ENCODE data around the gene SLC16A2. TPM values are rescaled to one million over a fixed set of nuclear protein-coding genes. Genes with fewer than 3 reads are reported as not detected.

Gene SLC16A2
- total RNA-seq, 5 donors from 2014 or later (not counting 1 experiment from before 2014, with no cell fraction given): 0.23 to 0.41 (median 0.35) TPM

- no peak overlapping the region for H3K4me3 ChIP-seq (ENCODE audit: control insufficient read depth in 1 of 2, extremely low read depth in 1 of 2, low read length in 1 of 2)
- CTCF ChIA-PET: interaction anchor here (0.6 to 0.7 kb wide), 2 partner anchors 30 to 272 kb away, joined by 3 read pairs; no protein-coding TSS in a partner anchor
- H3K4me1 ChIP-seq (ENCODE audit: control insufficient read depth in 1 of 2, extremely low read depth in 1 of 2, insufficient read depth in 2 of 2, low read length in 2 of 2): no peaks in the 10 kb centered on the region
- POLR2A ChIA-PET: interaction anchor here in 1 of 2 donors (0.6 kb wide), 1 partner anchor 509 kb away, joined by 5 read pairs; no protein-coding TSS in a partner anchor
- H3K4me3 Mint-ChIP-seq: no peak overlapping the region
- ATAC-seq (replicated peaks in 1 of 4) (no peak), DNase-seq (no peak)
- no peaks in the 10 kb centered on the region for H3K9me3 Mint-ChIP-seq
- H3K4me1 Mint-ChIP-seq: peaks cover 5 to 9% (median 7%) of the 10 kb centered on the region in 3 donors
- no CpG with 5 or more reads among the region's 1 CpG for WGBS (ENCODE audit: insufficient coverage)
- H3K27me3 Mint-ChIP-seq: peaks cover 0 to 4% of the 10 kb centered on the region in 2 donors
- H3K36me3 Mint-ChIP-seq: no peaks in the 10 kb centered on the region
- no peaks in the 10 kb centered on the region for H3K9me3 ChIP-seq
- H3K27me3 ChIP-seq (replicated peaks in 1 of 2; ENCODE audit: control insufficient read depth in 2 of 2, extremely low read depth in 1 of 2, insufficient read depth in 2 of 2, low read length in 1 of 2): no peaks in the 10 kb centered on the region
- no peaks in the 10 kb centered on the region for H3K36me3 ChIP-seq (ENCODE audit: control insufficient read depth in 2 of 2, extremely low read depth in 1 of 2, insufficient read depth in 1 of 2, low read length in 1 of 2)
- H3K27ac ChIP-seq (ENCODE audit: low read length): no peak overlapping the region
- peak overlapping the region in 1 of 2 donors; percentile 45 for H3K27ac Mint-ChIP-seq
These were observed 125.7 kb downstream of the SLC16A2 start for GRCh38 chrX:74546984-74547383.

DNA sequence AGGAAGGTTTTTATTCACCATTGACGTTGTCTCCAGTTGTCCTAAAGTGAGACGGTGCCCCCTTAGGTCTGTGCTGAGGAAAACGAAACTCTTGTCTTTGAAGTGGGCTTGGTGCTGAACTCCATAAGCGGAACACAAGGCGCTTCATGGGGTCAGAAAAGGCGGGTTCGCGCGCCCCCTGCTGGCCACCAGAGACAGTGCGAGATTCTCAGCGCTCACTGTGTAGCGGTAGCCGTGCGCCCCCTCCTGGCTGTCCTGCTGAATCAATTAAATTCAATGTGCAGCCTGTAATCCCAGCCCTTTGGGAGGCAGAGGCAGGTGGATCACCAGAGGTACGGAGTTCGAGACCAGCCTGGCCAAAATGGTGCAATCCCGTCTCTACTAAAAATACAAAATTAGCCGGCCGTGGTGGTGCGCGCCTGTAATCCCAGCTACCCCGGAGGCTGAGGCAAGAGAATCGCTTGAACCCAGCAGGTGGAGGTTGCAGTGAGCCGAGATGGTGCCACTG lies 129.1 kb downstream of the SLC16A2 start:
- no peaks in the 10 kb centered on the region for H3K27me3 Mint-ChIP-seq

DNA sequence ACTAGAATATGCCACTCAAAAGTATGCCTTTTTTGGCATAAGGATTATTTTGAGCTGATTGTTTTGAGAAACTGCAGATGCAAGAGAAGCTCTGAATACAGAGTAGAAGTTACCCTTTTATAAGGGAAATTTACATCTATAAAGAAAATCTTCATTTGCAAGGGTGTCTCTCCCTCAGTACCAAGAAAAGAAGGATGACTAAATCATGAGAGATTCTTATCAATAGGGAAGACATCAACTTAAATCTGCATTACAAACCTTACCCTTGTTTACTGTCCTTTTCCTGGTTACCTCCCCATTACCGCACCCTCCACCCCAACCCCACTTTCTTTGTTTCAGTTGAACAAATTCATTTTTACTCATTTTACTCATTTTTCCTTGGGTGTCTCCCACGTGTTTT lies 130.6 kb downstream of the SLC16A2 start:
- no CpG with 5 or more reads among the region's 2 CpGs for WGBS (ENCODE audit: insufficient coverage)
- ATAC-seq (replicated peaks in 1 of 4) (no peak), DNase-seq (no peak)
- Histone ChIP-seq H3K9me3 (no peaks in the 10 kb centered on the region), H3K27me3 (replicated peaks in 1 of 2; ENCODE audit: control insufficient read depth in 2 of 2, extremely low read depth in 1 of 2, insufficient read depth in 2 of 2, low read length in 1 of 2) (no peaks in the 10 kb centered on the region), H3K36me3 (ENCODE audit: control insufficient read depth in 2 of 2, extremely low read depth in 1 of 2, insufficient read depth in 1 of 2, low read length in 1 of 2) (no peaks in the 10 kb centered on the region), H3K4me3 (ENCODE audit: control insufficient read depth in 1 of 2, extremely low read depth in 1 of 2, low read length in 1 of 2) (no peak overlapping the region), H3K27ac (ENCODE audit: low read length) (no peak overlapping the region), H3K4me1 (ENCODE audit: control insufficient read depth in 1 of 2, extremely low read depth in 1 of 2, insufficient read depth in 2 of 2, low read length in 2 of 2) (no peaks in the 10 kb centered on the region)
- no peaks in the 10 kb centered on the region for H3K9me3 Mint-ChIP-seq
- H3K4me3 Mint-ChIP-seq: no peak overlapping the region
- CTCF ChIA-PET: interaction anchor here in 1 of 2 donors (0.7 kb wide), 1 partner anchor 8 kb away, joined by 3 read pairs; no protein-coding TSS in a partner anchor
- H3K27ac Mint-ChIP-seq: no peak overlapping the region
- no peaks in the 10 kb centered on the region for H3K36me3 Mint-ChIP-seq
- POLR2A ChIA-PET: no interaction called here
- peaks cover 0 to 4% of the 10 kb centered on the region in 2 donors for H3K27me3 Mint-ChIP-seq
- H3K4me1 Mint-ChIP-seq: peaks cover 5 to 9% (median 7%) of the 10 kb centered on the region in 3 donors

More for the DNA sequence above, 129.1 kb downstream of the SLC16A2 start:
- H3K4me1 Mint-ChIP-seq: peaks cover 5 to 9% (median 7%) of the 10 kb centered on the region in 3 donors
- ATAC-seq (replicated peaks in 1 of 4) (peak; percentile 91 to 96 (median 95)), DNase-seq (peak; percentile 63 to 90 (median 79))
- no peaks in the 10 kb centered on the region for H3K36me3 Mint-ChIP-seq
- Histone ChIP-seq H3K4me3 (ENCODE audit: control insufficient read depth in 1 of 2, extremely low read depth in 1 of 2, low read length in 1 of 2) (peak overlapping the region in 1 of 2 donors; percentile 23), H3K27me3 (replicated peaks in 1 of 2; ENCODE audit: control insufficient read depth in 2 of 2, extremely low read depth in 1 of 2, insufficient read depth in 2 of 2, low read length in 1 of 2) (no peaks in the 10 kb centered on the region), H3K27ac (ENCODE audit: low read length) (no peak overlapping the region), H3K36me3 (ENCODE audit: control insufficient read depth in 2 of 2, extremely low read depth in 1 of 2, insufficient read depth in 1 of 2, low read length in 1 of 2) (no peaks in the 10 kb centered on the region), H3K9me3 (no peaks in the 10 kb centered on the region), H3K4me1 (ENCODE audit: control insufficient read depth in 1 of 2, extremely low read depth in 1 of 2, insufficient read depth in 2 of 2, low read length in 2 of 2) (no peaks in the 10 kb centered on the region)
- ChIA-PET CTCF (interaction anchor here in 1 of 2 donors (0.7 kb wide), 1 partner anchor 64 kb away, joined by 3 read pairs; no protein-coding TSS in a partner anchor), POLR2A (no interaction called here)
- H3K4me3 Mint-ChIP-seq: peak overlapping the region; percentile 46 to 65 (median 56)
- no peaks in the 10 kb centered on the region for H3K9me3 Mint-ChIP-seq
- peak overlapping the region in 1 of 2 donors; percentile 69 for H3K27ac Mint-ChIP-seq
- 0% methylated on average over 12 of the region's 24 CpGs for WGBS (ENCODE audit: insufficient coverage)

GRCh38 chrX:74557378-74557777 lies 136.1 kb downstream of the SLC16A2 start:
- no peak overlapping the region for H3K27ac ChIP-seq (ENCODE audit: low read length)
- H3K27me3 ChIP-seq (replicated peaks in 1 of 2; ENCODE audit: control insufficient read depth in 2 of 2, extremely low read depth in 1 of 2, insufficient read depth in 2 of 2, low read length in 1 of 2): no peaks in the 10 kb centered on the region
- no peak overlapping the region for H3K4me3 ChIP-seq (ENCODE audit: control insufficient read depth in 1 of 2, extremely low read depth in 1 of 2, low read length in 1 of 2)
- no peaks in the 10 kb centered on the region for H3K36me3 ChIP-seq (ENCODE audit: control insufficient read depth in 2 of 2, extremely low read depth in 1 of 2, insufficient read depth in 1 of 2, low read length in 1 of 2)
- H3K27ac Mint-ChIP-seq: no peak overlapping the region
- H3K4me1 ChIP-seq (ENCODE audit: control insufficient read depth in 1 of 2, extremely low read depth in 1 of 2, insufficient read depth in 2 of 2, low read length in 2 of 2): no peaks in the 10 kb centered on the region
- peaks cover 3% of the 10 kb centered on the region for H3K36me3 Mint-ChIP-seq
- peaks cover 0 to 21% of the 10 kb centered on the region in 2 donors for H3K27me3 Mint-ChIP-seq
- no peak for ATAC-seq (replicated peaks in 1 of 4)
- ChIA-PET POLR2A (no interaction called here), CTCF (no interaction called here)
- H3K4me1 Mint-ChIP-seq: no peaks in the 10 kb centered on the region
- WGBS (ENCODE audit: insufficient coverage): no CpG with 5 or more reads among the region's 2 CpGs
- no peaks in the 10 kb centered on the region for H3K9me3 ChIP-seq
- H3K4me3 Mint-ChIP-seq: no peak overlapping the region
- no peak for DNase-seq
- H3K9me3 Mint-ChIP-seq: no peaks in the 10 kb centered on the region

DNA sequence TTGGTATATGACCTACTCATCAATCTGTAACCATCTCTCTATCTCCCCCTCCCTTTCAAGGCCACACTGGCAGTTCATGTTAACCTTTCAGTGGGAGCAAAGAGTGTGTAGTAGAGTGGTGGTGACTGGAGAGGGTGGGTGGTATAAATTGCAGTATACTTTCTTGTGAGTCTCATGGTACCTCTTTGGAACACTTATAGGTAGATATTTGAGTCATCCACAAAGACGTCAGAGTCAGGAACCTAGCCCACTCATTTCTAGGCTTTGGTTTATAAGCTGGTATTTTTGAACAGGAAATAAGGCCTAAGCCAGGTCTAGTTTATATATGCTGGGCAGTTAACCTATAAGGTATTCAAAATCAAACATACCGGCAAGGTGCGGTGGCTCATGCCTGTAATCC lies 156.8 kb downstream of the SLC16A2 start:
- Histone ChIP-seq H3K27me3 (replicated peaks in 1 of 2; ENCODE audit: control insufficient read depth in 2 of 2, extremely low read depth in 1 of 2, insufficient read depth in 2 of 2, low read length in 1 of 2) (no peaks in the 10 kb centered on the region), H3K36me3 (ENCODE audit: control insufficient read depth in 2 of 2, extremely low read depth in 1 of 2, insufficient read depth in 1 of 2, low read length in 1 of 2) (peaks cover 0 to 2% of the 10 kb centered on the region in 2 donors), H3K4me1 (ENCODE audit: control insufficient read depth in 1 of 2, extremely low read depth in 1 of 2, insufficient read depth in 2 of 2, low read length in 2 of 2) (no peaks in the 10 kb centered on the region), H3K9me3 (no peaks in the 10 kb centered on the region), H3K4me3 (ENCODE audit: control insufficient read depth in 1 of 2, extremely low read depth in 1 of 2, low read length in 1 of 2) (no peak overlapping the region), H3K27ac (ENCODE audit: low read length) (no peak overlapping the region)
- H3K27ac Mint-ChIP-seq: no peak overlapping the region
- no peaks in the 10 kb centered on the region for H3K9me3 Mint-ChIP-seq
- H3K36me3 Mint-ChIP-seq: peaks cover 3% of the 10 kb centered on the region
- WGBS (ENCODE audit: insufficient coverage): no CpG with 5 or more reads among the region's 3 CpGs
- no peaks in the 10 kb centered on the region for H3K4me1 Mint-ChIP-seq
- no peak overlapping the region for H3K4me3 Mint-ChIP-seq
- no peaks in the 10 kb centered on the region for H3K27me3 Mint-ChIP-seq
- ChIA-PET POLR2A (interaction anchor here in 1 of 2 donors (0.6 kb wide), 1 partner anchor 33 kb away, joined by 3 read pairs; no protein-coding TSS in a partner anchor), CTCF (no interaction called here)
- no peak for ATAC-seq (replicated peaks in 1 of 4)
- DNase-seq: no peak

GRCh38 chrX:74579597-74580198 lies 158.4 kb downstream of the SLC16A2 start:
- Mint-ChIP-seq H3K27ac (peak overlapping the region in 1 of 2 donors; percentile 37), H3K4me3 (no peak overlapping the region), H3K4me1 (no peaks in the 10 kb centered on the region), H3K9me3 (no peaks in the 10 kb centered on the region), H3K27me3 (no peaks in the 10 kb centered on the region), H3K36me3 (peaks cover 5% of the 10 kb centered on the region)
- Histone ChIP-seq H3K36me3 (ENCODE audit: control insufficient read depth in 2 of 2, extremely low read depth in 1 of 2, insufficient read depth in 1 of 2, low read length in 1 of 2) (peaks cover 0 to 2% of the 10 kb centered on the region in 2 donors), H3K4me3 (ENCODE audit: control insufficient read depth in 1 of 2, extremely low read depth in 1 of 2, low read length in 1 of 2) (no peak overlapping the region), H3K9me3 (no peaks in the 10 kb centered on the region), H3K27me3 (replicated peaks in 1 of 2; ENCODE audit: control insufficient read depth in 2 of 2, extremely low read depth in 1 of 2, insufficient read depth in 2 of 2, low read length in 1 of 2) (no peaks in the 10 kb centered on the region), H3K27ac (ENCODE audit: low read length) (no peak overlapping the region), H3K4me1 (ENCODE audit: control insufficient read depth in 1 of 2, extremely low read depth in 1 of 2, insufficient read depth in 2 of 2, low read length in 2 of 2) (no peaks in the 10 kb centered on the region)
- DNase-seq (no peak), ATAC-seq (replicated peaks in 1 of 4) (no peak)
- POLR2A ChIA-PET: interaction anchor here in 1 of 2 donors (0.6 kb wide), 1 partner anchor 19 kb away, joined by 3 read pairs; no protein-coding TSS in a partner anchor
- WGBS (ENCODE audit: insufficient coverage): no CpG with 5 or more reads among the region's 3 CpGs
- CTCF ChIA-PET: no interaction called here

Measured in T-cell (primary cell).